HL-60 (cell line): ENCODE data around the gene LRP1B.

Experiments
- DNase-seq, 2 experiments: peaks; one replicate each; pipeline ENCODE4 v3.0.0-alpha.2; 2010 to 2020; ENCODE audit warnings: low read depth in 1 of 2, low spot score in 1 of 2
- H3K27ac ChIP-seq: fragments of 250-450 bp; sonication (Bioruptor Pico); replicated peaks from 2 replicates; pipeline ENCODE4 v1.5.1; 2020; ENCODE audit warnings: mild to moderate bottlenecking, moderate library complexity
- H3K27me3 ChIP-seq: fragments of 250-450 bp; sonication (Bioruptor Pico); 2 replicates; pipeline ENCODE4 v1.5.1; 2021; ENCODE audit warnings: mild to moderate bottlenecking, moderate library complexity; ENCODE audit not compliant: insufficient read depth, poor library complexity, severe bottlenecking
- H3K4me3 ChIP-seq: replicated peaks from 2 replicates; pipeline ENCODE4 v1.5.1; 2011; ENCODE audit warnings: mild to moderate bottlenecking, control low read depth, low read length; ENCODE audit not compliant: insufficient read depth
- GABPA ChIP-seq: IDR thresholded peaks from 2 replicates; pipeline ENCODE4 v1.6.1; 2012; ENCODE audit warnings: low read depth
- POLR2AphosphoS5 ChIP-seq: IDR thresholded peaks from 2 replicates; pipeline ENCODE4 v1.6.1; 2012; ENCODE audit warnings: low read depth
- SPI1 ChIP-seq: IDR thresholded peaks from 2 replicates; pipeline ENCODE4 v1.6.1; 2012; ENCODE audit warnings: low read depth, mild to moderate bottlenecking, borderline replicate concordance
- TF ChIP-seq, protein P1 (sequence below): IDR thresholded peaks from one replicate; pipeline ENCODE4 v1.5.1; 2011; ENCODE audit warnings: low read length, control low read depth, inconsistent platforms; ENCODE audit not compliant: insufficient read depth
- TF ChIP-seq, protein P2 (sequence below): IDR thresholded peaks from 2 replicates; pipeline ENCODE4 v1.6.1; 2012; ENCODE audit warnings: low read depth; ENCODE audit not compliant: insufficient replicate concordance

LRP1B gene

DNA sequence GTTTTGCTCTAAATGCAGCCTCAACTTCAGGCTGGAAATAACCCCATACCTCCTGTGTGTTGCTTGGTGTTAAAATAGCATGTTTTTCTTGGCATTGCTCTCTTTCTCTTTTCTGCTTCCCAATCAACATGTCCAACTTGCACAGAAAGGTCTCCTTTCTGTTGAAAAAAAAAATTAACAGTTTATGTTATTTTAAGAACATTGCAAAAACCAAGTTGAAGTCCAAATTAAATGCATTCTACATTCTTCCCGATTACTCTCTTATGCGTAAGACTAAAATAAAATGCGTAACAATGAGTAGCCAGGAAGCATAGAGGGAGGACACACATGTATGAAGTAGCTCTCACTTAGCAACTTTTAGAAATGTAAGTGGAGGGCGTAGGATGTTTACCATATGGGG is 1944.5 kb downstream of the LRP1B start:
- Histone ChIP-seq H3K4me3 (no peak overlapping the region), H3K27me3 (no peaks in the 10 kb centered on the region), H3K27ac (no peak overlapping the region)
- TF ChIP-seq SPI1 (no peak), POLR2AphosphoS5 (no peak), GABPA (no peak)
- TF ChIP-seq, protein P1, sequence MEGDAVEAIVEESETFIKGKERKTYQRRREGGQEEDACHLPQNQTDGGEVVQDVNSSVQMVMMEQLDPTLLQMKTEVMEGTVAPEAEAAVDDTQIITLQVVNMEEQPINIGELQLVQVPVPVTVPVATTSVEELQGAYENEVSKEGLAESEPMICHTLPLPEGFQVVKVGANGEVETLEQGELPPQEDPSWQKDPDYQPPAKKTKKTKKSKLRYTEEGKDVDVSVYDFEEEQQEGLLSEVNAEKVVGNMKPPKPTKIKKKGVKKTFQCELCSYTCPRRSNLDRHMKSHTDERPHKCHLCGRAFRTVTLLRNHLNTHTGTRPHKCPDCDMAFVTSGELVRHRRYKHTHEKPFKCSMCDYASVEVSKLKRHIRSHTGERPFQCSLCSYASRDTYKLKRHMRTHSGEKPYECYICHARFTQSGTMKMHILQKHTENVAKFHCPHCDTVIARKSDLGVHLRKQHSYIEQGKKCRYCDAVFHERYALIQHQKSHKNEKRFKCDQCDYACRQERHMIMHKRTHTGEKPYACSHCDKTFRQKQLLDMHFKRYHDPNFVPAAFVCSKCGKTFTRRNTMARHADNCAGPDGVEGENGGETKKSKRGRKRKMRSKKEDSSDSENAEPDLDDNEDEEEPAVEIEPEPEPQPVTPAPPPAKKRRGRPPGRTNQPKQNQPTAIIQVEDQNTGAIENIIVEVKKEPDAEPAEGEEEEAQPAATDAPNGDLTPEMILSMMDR: no peak
- TF ChIP-seq, protein P2, sequence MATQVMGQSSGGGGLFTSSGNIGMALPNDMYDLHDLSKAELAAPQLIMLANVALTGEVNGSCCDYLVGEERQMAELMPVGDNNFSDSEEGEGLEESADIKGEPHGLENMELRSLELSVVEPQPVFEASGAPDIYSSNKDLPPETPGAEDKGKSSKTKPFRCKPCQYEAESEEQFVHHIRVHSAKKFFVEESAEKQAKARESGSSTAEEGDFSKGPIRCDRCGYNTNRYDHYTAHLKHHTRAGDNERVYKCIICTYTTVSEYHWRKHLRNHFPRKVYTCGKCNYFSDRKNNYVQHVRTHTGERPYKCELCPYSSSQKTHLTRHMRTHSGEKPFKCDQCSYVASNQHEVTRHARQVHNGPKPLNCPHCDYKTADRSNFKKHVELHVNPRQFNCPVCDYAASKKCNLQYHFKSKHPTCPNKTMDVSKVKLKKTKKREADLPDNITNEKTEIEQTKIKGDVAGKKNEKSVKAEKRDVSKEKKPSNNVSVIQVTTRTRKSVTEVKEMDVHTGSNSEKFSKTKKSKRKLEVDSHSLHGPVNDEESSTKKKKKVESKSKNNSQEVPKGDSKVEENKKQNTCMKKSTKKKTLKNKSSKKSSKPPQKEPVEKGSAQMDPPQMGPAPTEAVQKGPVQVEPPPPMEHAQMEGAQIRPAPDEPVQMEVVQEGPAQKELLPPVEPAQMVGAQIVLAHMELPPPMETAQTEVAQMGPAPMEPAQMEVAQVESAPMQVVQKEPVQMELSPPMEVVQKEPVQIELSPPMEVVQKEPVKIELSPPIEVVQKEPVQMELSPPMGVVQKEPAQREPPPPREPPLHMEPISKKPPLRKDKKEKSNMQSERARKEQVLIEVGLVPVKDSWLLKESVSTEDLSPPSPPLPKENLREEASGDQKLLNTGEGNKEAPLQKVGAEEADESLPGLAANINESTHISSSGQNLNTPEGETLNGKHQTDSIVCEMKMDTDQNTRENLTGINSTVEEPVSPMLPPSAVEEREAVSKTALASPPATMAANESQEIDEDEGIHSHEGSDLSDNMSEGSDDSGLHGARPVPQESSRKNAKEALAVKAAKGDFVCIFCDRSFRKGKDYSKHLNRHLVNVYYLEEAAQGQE: no peak
- DNase-seq: no peak

DNA sequence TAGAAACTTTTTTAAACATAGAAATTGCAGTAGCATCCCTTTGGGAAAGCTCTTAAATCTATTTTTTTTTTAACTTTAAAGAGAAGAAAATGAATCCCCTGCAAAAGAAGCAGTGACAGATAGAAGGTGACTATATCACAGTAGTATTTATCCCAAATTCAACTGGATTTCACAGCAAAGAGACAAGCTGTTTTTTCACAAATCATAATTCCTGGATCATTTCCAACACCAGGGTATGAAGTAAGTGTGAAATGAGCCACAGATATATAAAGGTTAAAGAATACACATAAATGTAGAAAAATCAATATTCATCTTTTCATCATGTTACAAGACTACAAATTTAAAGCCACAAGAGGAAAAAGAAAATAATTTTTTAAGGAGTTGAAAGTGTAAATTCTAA is 1945.7 kb downstream of the LRP1B start:
- H3K27me3 ChIP-seq: no peaks in the 10 kb centered on the region
- TF ChIP-seq GABPA (no peak), SPI1 (no peak), POLR2AphosphoS5 (no peak)
- TF ChIP-seq, protein P1: no peak
- TF ChIP-seq, protein P2: no peak
- DNase-seq: no peak

DNA sequence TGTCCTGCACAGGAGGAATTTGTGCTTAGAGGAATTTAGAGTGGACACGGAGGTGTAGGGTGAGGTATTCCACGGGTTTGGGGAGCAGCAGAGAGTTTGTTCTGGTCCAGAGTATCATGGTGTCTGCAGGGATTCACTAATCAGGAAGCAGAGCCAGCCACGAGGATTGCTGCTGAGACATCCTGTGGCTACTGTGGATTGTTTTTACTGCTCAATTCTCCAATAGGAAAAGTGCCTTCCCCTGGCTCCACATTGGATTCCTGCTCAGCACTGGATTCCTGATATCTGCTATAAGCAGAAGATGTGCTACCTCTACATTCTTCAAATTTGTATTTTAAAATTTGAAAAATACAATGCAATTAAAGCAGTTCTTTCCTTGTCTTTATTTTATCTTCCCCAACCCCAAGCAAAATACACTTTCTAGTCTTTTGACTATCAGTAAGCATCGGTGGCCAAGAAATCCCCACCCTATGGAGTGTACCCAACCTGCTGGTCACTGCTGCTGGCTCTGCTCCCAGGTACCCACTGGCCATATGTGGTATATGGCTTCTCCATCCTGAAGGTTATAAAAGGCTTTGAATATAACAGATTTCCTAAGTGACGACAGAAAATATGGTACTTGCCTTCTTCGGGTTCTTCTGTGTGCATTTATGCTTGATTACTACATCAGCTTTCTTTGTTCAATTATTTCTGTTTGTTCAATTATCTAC is 1947.6 kb downstream of the LRP1B start:
- TF ChIP-seq POLR2AphosphoS5 (no peak), GABPA (no peak), SPI1 (no peak)
- TF ChIP-seq, protein P1: no peak
- TF ChIP-seq, protein P2: no peak

More for the DNA sequence above, 1945.7 kb downstream of the LRP1B start:
- Histone ChIP-seq H3K27ac (no peak overlapping the region), H3K4me3 (no peak overlapping the region)

More for the DNA sequence above, 1947.6 kb downstream of the LRP1B start:
- Histone ChIP-seq H3K27me3 (no peaks in the 10 kb centered on the region), H3K4me3 (no peak overlapping the region), H3K27ac (no peak overlapping the region)
- DNase-seq: no peak
